ENCODE results near the gene SC5D. TPM values are rescaled to one million over a fixed set of nuclear protein-coding genes. Genes with fewer than 3 reads are reported as not detected.

Gene SC5D
- polyA plus RNA-seq, 1 donor from 2014 or later = 75.7 TPM

- Histone ChIP-seq H3K9me3 (ENCODE audit: low read length) (no peaks in the 10 kb centered on the region), H3K9ac (ENCODE audit: low read length) (no peak overlapping the region), H3K27ac (ENCODE audit: low read length) (no peak overlapping the region), H3K79me2 (replicated peaks; ENCODE audit: insufficient read depth, low read length) (no peaks in the 10 kb centered on the region), H3K36me3 (ENCODE audit: insufficient read depth, low read length) (no peaks in the 10 kb centered on the region), H2AFZ (ENCODE audit: low read depth, low read length) (no peak overlapping the region), H3K4me3 (ENCODE audit: low read length) (no peak overlapping the region), H3K4me2 (ENCODE audit: low read length) (no peak overlapping the region), H3K27me3 (ENCODE audit: insufficient read depth, low read depth, low read length) (no peaks in the 10 kb centered on the region), H3K9me2 (ENCODE audit: insufficient read depth, low read length) (no peaks in the 10 kb centered on the region), H3F3A (ENCODE audit: insufficient read depth, low read length, poor library complexity, severe bottlenecking) (no peaks in the 10 kb centered on the region), H4K20me1 (ENCODE audit: insufficient read depth) (no peaks in the 10 kb centered on the region)
- TF ChIP-seq, protein P1, sequence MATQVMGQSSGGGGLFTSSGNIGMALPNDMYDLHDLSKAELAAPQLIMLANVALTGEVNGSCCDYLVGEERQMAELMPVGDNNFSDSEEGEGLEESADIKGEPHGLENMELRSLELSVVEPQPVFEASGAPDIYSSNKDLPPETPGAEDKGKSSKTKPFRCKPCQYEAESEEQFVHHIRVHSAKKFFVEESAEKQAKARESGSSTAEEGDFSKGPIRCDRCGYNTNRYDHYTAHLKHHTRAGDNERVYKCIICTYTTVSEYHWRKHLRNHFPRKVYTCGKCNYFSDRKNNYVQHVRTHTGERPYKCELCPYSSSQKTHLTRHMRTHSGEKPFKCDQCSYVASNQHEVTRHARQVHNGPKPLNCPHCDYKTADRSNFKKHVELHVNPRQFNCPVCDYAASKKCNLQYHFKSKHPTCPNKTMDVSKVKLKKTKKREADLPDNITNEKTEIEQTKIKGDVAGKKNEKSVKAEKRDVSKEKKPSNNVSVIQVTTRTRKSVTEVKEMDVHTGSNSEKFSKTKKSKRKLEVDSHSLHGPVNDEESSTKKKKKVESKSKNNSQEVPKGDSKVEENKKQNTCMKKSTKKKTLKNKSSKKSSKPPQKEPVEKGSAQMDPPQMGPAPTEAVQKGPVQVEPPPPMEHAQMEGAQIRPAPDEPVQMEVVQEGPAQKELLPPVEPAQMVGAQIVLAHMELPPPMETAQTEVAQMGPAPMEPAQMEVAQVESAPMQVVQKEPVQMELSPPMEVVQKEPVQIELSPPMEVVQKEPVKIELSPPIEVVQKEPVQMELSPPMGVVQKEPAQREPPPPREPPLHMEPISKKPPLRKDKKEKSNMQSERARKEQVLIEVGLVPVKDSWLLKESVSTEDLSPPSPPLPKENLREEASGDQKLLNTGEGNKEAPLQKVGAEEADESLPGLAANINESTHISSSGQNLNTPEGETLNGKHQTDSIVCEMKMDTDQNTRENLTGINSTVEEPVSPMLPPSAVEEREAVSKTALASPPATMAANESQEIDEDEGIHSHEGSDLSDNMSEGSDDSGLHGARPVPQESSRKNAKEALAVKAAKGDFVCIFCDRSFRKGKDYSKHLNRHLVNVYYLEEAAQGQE (IDR thresholded peaks at IDR 0.05; ENCODE audit: borderline replicate concordance) = no peak
- TF ChIP-seq POLR2AphosphoS5 (IDR thresholded peaks at IDR 0.05) (no peak), EP300 (conservative IDR thresholded peaks at IDR 0.05; ENCODE audit: poor library complexity, severe bottlenecking) (no peak), SMC3 (conservative IDR thresholded peaks at IDR 0.05; ENCODE audit: poor library complexity) (no peak), TAF1 (IDR thresholded peaks at IDR 0.05; ENCODE audit: low read depth) (no peak), MXI1 (conservative IDR thresholded peaks at IDR 0.05; ENCODE audit: poor library complexity, severe bottlenecking) (no peak), RAD21 (conservative IDR thresholded peaks at IDR 0.05) (no peak), EZH2 (IDR thresholded peaks at IDR 0.05; ENCODE audit: borderline replicate concordance, insufficient read depth, low read length, poor library complexity, severe bottlenecking) (no peak)
- TF ChIP-seq, protein P2, sequence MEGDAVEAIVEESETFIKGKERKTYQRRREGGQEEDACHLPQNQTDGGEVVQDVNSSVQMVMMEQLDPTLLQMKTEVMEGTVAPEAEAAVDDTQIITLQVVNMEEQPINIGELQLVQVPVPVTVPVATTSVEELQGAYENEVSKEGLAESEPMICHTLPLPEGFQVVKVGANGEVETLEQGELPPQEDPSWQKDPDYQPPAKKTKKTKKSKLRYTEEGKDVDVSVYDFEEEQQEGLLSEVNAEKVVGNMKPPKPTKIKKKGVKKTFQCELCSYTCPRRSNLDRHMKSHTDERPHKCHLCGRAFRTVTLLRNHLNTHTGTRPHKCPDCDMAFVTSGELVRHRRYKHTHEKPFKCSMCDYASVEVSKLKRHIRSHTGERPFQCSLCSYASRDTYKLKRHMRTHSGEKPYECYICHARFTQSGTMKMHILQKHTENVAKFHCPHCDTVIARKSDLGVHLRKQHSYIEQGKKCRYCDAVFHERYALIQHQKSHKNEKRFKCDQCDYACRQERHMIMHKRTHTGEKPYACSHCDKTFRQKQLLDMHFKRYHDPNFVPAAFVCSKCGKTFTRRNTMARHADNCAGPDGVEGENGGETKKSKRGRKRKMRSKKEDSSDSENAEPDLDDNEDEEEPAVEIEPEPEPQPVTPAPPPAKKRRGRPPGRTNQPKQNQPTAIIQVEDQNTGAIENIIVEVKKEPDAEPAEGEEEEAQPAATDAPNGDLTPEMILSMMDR (IDR thresholded peaks at IDR 0.05; ENCODE audit: poor library complexity, severe bottlenecking) = no peak
Observed at GRCh38 chr11:121329781-121330395, 37.3 kb downstream of the SC5D start.

DNA sequence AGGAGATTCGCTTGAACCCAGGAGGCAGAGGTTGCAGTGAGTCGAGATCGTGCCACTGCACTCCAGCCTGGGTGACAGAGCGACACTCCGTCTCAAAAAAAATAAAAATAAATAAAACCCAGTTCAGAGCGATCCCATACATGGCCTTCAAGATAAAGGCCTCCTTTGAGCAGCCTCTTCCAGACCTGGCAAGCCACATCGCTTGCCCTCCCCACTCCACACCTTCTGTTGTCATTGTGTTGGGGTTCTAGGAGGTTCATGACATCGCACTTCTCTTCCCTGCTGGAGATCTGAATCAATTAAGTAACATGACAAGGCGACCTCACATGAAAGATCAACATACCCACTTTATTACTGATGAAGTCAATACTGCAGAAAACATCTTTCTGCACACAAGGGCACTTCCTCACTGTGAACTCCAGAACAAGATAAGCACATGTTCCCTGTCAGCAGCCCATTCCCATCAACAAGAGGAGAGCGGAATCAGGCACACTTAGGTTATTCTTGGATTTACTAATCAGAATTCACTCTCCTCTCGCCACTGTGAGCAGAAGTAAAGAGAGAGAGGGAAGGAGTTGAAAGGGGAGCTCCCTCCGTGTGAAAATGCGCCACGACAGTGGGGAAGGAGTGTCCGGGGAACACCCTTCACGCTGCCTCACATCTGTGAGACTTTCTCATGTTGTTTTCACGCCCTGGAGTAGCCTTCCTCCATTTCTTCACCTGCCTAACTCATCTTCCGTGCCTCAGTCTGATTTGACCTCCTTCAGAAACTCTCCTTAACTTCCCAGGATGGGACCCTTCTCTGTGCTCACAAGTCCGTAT, 38.3 kb downstream of the SC5D start:
- Histone ChIP-seq H3K27ac (ENCODE audit: low read length) (no peak overlapping the region), H3K4me3 (ENCODE audit: low read length) (no peak overlapping the region), H3K27me3 (ENCODE audit: insufficient read depth, low read depth, low read length) (no peaks in the 10 kb centered on the region), H3K4me2 (ENCODE audit: low read length) (no peak overlapping the region), H3K36me3 (ENCODE audit: insufficient read depth, low read length) (no peaks in the 10 kb centered on the region), H4K20me1 (ENCODE audit: insufficient read depth) (no peaks in the 10 kb centered on the region), H3F3A (ENCODE audit: insufficient read depth, low read length, poor library complexity, severe bottlenecking) (no peaks in the 10 kb centered on the region), H3K79me2 (replicated peaks; ENCODE audit: insufficient read depth, low read length) (no peaks in the 10 kb centered on the region), H3K9me2 (ENCODE audit: insufficient read depth, low read length) (no peaks in the 10 kb centered on the region), H2AFZ (ENCODE audit: low read depth, low read length) (no peak overlapping the region), H3K9me3 (ENCODE audit: low read length) (no peaks in the 10 kb centered on the region), H3K9ac (ENCODE audit: low read length) (no peak overlapping the region)
- no peak for TF ChIP-seq EP300 (conservative IDR thresholded peaks at IDR 0.05; ENCODE audit: poor library complexity, severe bottlenecking)
